GM18867 (cell line): ENCODE data around the gene FGFR3.

Source experiments
- ATAC-seq: cut with Tn5 transposase; IDR thresholded peaks from one replicate; pipeline ENCODE4 v1.9.1; 2021; ENCODE audit warnings: mild to moderate bottlenecking, moderate library complexity; ENCODE audit not compliant: unreplicated experiment

Gene FGFR3

DNA sequence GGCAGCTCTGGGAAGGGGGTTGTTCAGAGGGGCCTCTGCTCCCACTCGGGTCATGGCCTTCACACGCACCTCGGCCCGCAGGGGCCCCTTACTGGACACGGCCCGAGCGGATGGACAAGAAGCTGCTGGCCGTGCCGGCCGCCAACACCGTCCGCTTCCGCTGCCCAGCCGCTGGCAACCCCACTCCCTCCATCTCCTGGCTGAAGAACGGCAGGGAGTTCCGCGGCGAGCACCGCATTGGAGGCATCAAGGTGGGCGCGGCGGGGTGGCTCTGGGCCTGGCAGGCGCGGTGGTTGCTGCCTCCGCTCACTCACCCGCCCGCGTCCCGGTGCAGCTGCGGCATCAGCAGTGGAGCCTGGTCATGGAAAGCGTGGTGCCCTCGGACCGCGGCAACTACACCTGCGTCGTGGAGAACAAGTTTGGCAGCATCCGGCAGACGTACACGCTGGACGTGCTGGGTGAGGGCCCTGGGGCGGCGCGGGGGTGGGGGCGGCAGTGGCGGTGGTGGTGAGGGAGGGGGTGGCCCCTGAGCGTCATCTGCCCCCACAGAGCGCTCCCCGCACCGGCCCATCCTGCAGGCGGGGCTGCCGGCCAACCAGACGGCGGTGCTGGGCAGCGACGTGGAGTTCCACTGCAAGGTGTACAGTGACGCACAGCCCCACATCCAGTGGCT, 8.3 kb downstream of the FGFR3 start:
- ATAC-seq = no peak

DNA sequence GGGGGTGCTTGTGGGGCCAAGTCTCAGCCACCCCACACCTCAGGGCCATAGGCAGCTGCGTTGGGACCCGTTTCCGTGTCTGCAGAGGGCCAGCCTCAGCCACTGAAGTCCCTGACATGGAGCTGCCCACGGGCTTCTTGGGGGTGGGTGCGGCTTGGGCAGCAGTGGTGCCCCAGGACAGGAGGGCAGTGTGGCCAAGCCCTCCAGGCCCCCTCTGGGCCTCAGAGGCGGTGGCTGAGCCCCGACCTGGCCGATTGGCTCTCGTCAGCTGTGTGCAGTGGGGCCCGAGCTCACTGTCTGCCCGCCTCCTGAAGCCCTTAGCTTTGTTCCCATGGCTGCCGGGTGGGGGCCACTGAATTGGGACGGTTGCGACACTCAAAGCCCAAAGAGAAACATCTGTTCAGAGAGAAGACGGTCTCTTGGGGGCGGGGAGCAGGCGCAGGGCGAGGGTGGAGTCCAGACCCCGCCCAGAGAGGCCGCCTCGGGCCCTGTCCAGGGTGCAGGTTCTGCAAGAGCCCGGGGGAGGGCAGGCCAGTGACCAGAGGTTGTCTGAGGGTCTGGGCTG, 9.1 kb downstream of the FGFR3 start:
- no peak for ATAC-seq

DNA sequence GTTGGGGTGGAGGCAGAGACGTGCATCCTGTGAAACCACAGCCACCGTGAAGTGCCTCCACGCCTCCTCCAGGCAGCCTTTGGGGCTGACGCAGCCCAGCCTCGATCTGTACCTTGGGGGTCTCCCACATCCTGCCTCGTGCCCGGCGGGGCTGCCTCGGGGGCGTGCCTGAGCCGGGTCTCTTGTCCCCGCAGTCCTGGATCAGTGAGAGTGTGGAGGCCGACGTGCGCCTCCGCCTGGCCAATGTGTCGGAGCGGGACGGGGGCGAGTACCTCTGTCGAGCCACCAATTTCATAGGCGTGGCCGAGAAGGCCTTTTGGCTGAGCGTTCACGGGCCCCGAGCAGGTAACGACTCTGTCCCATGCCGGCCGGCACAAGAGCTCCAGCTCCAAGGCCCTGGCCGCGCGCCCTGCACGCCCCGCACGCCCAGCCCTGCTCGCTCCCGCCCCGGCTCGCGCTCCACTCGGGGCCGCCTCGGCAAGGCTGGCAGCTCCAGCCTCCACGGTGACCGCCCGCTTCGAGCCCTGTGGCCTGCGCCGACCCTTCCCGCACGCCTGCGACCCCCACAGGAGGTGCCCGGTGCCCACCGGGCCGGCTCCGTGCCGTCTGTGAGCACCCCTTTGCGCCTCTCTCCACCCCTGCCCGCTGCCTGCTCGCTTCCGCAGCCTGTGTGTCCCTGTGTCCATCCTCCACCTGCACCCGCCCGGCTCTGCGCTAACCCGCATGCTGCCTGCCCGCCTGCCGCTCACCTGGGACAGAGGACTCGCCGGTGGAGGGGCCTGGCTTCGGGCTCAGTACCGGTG, 9.8 kb downstream of the FGFR3 start:
- no peak for ATAC-seq

DNA sequence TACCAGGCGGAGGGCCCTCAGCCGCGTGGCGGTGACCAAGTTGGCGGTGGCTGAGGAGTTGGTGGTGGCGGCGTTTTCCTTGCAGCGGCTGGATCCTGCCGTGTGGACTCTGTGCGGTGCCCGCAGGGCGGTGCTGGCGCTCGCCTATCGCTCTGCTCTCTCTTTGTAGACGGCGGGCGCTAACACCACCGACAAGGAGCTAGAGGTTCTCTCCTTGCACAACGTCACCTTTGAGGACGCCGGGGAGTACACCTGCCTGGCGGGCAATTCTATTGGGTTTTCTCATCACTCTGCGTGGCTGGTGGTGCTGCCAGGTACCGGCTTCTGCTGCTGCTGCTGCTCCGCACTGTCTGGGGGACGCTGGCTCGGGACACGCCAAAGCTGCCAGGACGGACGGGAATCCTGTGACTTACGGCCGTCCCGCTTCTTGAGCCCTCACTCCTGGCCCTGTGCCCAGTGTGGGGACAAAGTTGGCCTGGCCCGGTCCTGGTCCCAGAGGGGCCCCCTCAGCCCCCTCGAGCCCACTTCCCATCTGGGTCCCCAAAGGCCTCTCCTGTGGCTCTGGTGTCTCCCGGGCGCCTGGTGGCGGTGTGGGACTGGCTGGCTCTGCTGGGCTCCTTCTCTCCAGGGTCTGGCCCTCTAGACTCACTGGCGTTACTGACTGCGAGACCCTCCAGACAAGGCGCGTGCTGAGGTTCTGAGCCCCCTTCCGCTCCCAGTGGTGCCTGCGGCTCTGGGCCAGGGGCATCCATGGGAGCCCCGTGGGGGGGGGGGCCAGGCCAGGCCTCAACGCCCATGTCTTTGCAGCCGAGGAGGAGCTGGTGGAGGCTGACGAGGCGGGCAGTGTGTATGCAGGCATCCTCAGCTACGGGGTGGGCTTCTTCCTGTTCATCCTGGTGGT, 10.7 kb downstream of the FGFR3 start:
- no peak for ATAC-seq

DNA sequence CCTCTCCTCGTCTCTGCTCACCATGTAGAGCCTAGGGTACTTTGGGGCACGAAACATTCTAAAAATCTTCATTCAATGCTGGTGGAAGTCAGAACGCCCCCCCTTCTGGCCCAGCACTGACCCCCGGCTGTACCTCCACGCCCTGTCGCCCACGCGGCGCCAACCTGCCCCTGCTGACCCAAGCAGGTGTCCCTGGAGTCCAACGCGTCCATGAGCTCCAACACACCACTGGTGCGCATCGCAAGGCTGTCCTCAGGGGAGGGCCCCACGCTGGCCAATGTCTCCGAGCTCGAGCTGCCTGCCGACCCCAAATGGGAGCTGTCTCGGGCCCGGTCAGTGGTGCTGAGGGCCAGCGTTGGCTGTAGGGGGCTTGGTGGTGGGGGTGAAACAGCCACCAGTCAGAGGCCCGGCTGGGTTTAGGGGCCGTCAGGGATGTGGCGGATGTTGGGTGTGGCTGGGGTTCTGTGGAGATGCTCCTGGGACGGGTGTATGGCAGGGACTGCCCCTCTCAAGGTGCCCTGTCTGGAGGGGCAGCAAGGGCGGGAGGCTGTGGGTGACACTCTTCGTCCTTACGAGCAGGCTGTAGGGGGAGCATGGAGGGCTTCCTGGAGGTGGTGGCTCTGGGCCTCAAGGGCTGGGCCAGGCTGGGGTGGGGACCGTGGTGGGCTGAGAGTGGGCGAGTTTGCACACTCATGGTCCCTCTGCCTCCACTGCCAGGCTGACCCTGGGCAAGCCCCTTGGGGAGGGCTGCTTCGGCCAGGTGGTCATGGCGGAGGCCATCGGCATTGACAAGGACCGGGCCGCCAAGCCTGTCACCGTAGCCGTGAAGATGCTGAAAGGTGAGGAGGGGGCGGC, 11.8 kb downstream of the FGFR3 start:
- ATAC-seq = no peak

DNA sequence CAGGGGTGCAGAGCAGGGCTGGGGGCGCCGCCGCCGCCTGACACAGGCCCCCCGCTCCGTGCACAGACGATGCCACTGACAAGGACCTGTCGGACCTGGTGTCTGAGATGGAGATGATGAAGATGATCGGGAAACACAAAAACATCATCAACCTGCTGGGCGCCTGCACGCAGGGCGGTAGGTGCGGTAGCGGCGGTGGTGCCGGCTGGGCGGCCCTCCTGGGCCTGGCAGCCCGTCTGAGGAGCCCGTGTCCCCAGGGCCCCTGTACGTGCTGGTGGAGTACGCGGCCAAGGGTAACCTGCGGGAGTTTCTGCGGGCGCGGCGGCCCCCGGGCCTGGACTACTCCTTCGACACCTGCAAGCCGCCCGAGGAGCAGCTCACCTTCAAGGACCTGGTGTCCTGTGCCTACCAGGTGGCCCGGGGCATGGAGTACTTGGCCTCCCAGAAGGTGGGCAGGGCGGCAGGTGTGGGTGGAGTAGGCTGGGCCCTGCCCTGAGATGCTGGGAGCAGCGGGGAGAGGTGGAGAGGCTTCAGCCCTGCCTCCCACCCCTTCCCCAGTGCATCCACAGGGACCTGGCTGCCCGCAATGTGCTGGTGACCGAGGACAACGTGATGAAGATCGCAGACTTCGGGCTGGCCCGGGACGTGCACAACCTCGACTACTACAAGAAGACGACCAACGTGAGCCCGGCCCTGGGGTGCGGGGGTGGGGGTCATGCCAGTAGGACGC, 12.6 kb downstream of the FGFR3 start:
- no peak for ATAC-seq

DNA sequence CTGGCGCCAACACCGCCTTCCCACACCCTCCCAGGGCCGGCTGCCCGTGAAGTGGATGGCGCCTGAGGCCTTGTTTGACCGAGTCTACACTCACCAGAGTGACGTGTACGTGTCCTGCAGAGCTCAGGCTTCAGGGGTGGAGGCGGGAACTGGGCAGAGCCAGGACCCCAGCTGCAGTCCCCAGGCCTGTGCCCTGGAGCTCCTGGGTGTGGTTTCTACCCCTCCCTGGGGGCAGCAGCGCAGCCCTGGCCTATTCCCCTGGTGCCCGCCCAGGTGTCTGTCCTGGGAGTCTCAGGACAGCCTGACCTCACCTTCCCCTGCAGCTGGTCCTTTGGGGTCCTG, 13.1 kb downstream of the FGFR3 start:
- ATAC-seq = no peak

DNA sequence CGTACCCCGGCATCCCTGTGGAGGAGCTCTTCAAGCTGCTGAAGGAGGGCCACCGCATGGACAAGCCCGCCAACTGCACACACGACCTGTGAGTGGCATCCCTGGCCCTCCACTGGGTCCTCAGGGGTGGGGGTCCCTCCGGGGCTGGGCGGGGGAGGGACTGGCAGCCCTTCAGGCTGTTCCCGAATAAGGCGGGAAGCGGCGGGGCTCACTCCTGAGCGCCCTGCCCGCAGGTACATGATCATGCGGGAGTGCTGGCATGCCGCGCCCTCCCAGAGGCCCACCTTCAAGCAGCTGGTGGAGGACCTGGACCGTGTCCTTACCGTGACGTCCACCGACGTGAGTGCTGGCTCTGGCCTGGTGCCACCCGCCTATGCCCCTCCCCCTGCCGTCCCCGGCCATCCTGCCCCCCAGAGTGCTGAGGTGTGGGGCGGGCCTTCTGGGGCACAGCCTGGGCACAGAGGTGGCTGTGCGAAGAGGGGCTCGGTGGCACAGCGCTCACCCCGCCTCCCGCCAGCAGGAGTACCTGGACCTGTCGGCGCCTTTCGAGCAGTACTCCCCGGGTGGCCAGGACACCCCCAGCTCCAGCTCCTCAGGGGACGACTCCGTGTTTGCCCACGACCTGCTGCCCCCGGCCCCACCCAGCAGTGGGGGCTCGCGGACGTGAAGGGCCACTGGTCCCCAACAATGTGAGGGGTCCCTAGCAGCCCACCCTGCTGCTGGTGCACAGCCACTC, 13.7 kb downstream of the FGFR3 start:
- ATAC-seq = no peak

DNA sequence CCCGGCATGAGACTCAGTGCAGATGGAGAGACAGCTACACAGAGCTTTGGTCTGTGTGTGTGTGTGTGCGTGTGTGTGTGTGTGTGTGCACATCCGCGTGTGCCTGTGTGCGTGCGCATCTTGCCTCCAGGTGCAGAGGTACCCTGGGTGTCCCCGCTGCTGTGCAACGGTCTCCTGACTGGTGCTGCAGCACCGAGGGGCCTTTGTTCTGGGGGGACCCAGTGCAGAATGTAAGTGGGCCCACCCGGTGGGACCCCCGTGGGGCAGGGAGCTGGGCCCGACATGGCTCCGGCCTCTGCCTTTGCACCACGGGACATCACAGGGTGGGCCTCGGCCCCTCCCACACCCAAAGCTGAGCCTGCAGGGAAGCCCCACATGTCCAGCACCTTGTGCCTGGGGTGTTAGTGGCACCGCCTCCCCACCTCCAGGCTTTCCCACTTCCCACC, 14.3 kb downstream of the FGFR3 start:
- ATAC-seq = no peak

DNA sequence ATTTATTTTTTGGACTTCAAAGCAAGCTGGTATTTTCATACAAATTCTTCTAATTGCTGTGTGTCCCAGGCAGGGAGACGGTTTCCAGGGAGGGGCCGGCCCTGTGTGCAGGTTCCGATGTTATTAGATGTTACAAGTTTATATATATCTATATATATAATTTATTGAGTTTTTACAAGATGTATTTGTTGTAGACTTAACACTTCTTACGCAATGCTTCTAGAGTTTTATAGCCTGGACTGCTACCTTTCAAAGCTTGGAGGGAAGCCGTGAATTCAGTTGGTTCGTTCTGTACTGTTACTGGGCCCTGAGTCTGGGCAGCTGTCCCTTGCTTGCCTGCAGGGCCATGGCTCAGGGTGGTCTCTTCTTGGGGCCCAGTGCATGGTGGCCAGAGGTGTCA, 15.3 kb downstream of the FGFR3 start:
- ATAC-seq = no peak

DNA sequence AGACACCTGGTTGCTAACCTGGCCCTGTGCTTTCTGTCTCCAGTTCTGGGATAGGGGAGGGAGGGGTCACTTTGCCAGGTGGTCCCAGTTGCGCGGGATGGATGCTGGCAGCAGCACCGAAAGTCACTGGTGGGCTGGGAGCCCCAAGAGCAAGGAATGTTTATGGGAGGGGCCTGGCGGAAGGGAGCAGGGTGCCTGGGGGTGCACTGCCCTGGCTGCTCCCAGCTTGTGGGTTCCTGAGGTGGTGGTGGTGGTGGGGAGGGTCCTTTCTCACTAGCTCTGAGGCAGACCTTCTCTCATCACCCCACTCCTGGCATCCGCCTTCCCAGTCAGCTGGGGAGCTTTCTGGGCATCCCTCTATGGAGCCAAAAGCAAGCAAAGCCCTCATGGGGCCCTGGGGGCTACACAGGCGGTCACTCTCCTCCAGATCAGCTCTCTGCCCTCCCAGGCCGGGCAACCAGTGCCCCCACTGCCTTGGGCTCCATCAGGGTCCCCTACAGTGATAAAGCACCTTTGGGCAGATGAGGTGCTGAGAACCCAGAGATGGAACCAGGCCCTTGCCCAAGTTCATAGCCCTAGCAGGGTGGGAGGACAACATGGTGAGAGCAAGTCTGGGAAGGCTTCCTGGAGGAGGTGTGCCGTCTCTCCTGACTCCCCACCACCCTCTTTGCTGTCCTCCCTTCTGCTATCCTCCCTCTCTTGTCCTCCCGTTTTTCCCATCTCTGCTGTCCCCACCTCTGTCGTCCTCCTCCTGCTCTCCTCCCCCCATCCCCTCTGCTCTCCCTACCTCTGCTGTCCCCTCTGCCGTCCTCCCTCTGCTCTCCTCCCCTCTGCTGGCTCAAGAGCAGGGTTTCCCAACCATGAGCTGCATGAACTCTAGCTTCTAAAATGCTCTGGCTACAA, 16.0 kb downstream of the FGFR3 start:
- ATAC-seq = no peak

DNA sequence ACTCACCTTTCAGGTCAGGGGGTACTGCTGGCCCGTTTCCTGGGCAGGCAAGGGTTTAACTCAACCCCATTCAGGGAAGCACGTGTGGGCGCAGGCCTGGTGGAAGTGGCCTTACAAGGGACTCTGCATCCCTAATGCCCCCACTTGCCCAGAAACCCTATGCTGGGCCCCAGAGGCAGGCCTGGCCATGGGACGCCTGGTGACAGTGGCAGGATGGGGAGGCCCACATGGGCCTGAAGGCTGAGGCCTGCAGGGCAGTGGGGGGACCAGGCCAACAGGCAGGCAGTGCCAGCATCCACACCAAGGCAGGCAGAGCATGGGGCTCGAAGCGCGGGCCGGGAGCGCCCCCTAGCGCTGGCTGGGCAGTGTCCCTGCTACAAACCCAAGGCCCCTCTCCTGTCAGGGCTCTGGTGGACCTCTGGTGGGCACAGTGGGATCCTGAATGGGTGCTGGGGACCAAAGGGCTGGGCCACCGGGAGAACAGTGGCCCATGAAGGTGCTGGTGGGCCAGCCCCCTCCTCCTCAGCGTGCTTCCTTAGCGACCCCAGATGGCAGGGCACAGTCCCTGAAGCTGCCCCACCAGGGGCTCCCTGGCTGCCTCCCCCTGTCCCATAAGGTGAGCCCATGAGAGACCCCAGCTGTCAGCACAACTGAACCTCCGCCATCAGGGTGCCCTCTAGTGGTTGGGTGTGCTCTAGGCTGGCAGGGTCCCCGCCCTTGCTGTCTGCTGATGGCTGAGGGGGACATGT, 16.8 kb downstream of the FGFR3 start:
- peak; percentile 51 for ATAC-seq

DNA sequence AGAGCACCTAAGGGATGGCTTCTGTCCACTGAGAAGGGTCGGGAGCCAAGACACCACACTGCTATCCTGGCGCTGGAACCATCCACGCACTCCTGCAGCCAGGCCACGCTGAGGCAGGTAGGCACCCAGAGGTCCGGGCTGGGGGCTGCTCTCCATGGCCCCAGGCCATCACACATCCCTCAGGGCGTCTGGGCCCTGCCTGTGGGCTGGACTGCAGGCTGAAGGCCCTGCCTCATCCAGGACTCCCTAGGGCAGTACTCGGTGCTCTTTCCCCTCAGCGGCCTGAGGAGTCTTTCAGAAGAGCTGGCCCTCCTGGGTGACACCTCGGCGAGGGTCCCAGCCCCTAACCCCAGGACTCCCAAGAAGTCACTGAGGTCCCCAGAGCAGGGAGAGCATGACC, 17.7 kb downstream of the FGFR3 start:
- no peak for ATAC-seq

DNA sequence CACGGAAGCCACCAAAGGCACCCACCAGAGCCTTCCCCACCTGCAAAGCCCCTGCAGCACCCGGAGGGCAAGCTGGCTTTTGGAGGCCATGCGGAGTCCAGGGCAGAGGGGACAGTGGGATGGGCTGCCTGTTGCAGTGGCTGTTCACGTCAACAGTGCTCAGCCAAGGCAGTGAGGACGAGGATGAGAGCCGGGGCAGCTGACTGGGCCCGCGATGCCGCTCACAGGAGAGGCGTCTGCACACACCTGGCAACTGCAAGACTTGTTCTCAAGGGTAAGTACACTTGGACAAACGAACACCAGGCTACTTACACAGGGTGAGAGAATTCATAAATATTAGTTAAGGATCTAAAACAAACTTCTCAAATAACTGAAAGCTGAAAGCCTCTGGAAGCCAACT, 19.6 kb downstream of the FGFR3 start:
- no peak for ATAC-seq

DNA sequence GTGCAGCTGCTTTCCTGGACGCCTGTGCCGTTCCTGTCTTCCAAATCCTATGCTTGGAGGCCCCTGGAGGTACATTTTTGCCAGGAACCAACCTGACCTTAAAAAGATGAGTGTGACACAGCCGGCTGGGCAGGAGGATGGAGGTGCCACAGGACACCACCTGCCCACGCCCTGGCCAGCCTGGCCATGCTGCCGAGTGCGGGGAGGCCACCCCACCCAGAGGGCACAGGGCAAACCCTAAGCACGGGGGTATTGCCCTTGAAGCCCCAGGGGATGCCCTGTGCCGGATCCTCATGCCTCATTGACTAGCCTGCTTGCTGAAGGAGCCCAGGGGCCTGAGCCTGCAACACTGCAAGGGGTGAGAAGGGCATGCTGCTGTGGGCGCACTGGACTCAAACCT, 20.1 kb downstream of the FGFR3 start:
- ATAC-seq = no peak

DNA sequence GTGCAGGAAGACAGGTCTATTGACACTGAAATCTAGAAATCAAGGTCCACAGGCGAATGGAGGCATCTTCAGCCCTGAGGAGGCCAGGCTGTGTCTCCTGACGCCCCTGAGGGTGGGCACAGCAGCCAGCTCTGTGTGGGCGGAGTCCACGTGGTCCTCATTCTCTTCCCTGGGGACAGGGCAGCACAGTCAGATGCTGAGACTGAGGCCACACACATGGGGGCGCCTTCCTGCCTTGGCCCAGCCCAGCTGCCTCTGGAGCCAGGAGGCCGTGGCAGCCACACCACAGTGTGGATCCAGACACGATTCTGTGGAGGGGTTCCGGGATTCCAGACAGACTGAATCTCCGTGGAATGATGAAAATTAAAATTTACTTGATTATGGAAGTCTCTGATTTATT, 20.8 kb downstream of the FGFR3 start:
- no peak for ATAC-seq

DNA sequence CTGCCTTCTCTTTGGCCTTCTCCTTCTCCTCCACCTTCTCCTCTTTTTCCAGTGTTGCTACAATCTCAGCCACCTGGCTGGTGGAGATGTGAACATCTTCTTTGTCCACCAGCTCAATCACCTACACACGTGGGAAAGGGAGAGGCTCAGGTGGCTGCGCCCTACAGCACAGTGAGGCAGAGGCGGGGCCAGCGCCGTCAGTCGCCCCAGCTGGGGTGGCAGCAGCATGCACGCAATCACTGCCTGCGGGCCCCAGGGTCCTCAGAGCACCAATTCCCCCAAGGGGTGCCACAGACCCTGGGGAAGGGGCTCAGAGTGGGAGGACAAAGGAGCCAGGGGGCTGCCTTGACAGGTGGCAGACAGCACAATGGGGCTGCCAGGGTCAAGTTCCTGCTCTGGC, 21.4 kb downstream of the FGFR3 start:
- ATAC-seq = no peak
